ENCODE results near the gene ELAVL3.

ELAVL3 gene

GRCh38 chr19:11506101-11506555 is 25.3 kb upstream of the ELAVL3 start:
- Histone ChIP-seq H3K9me3 (replicated peaks in 1 of 11) (no peaks in the 10 kb centered on the region), H3K9ac (peak overlapping the region; percentile 82 to 94 (median 89); a peak in 21 of 22 replicates), H3K4me2 (peak overlapping the region; percentile 77 to 99 (median 91)), H3K4me3 (peak overlapping the region; percentile 76 to 97 (median 86)), H3K27ac (peak overlapping the region in 9 of 11 experiments; percentile 82 to 92 (median 89); a peak in 17 of 22 replicates), H3K27me3 (no peaks in the 10 kb centered on the region), H4K20me1 (peaks cover 0 to 7% (median 0%) of the 10 kb centered on the region in 11 experiments; a peak in 2 of 22 replicates), H3K4me1 (peaks cover 18 to 27% (median 22%) of the 10 kb centered on the region in 10 experiments), H3K36me3 (peaks cover 0 to 33% (median 8%) of the 10 kb centered on the region in 11 experiments; a peak in 16 of 22 replicates)
- TF ChIP-seq Cebpa-rat (IDR thresholded peaks at IDR 0.05), result no peak

- TF ChIP-seq Cebpa-rat (IDR thresholded peaks at IDR 0.05), result no peak
- Histone ChIP-seq H3K4me2 (peak within 1 kb of the TSS; percentile 88 to 99 (median 91)), H3K4me3 (peak within 1 kb of the TSS; percentile 76 to 97 (median 86)), H3K27me3 (no peaks in the 10 kb centered on the region), H3K27ac (peak within 1 kb of the TSS; percentile 78 to 92 (median 88)), H3K9me3 (replicated peaks in 1 of 11) (no peaks in the 10 kb centered on the region), H3K4me1 (peaks cover 18 to 27% (median 22%) of the 10 kb centered on the region in 10 experiments), H3K36me3 (peaks cover 0 to 33% (median 6%) of the 10 kb centered on the region in 11 experiments; a peak in 9 of 22 replicates), H4K20me1 (peaks cover 0 to 7% (median 0%) of the 10 kb centered on the region in 11 experiments; a peak in 2 of 22 replicates), H3K9ac (peak within 1 kb of the TSS; percentile 82 to 94 (median 89))
Observed at GRCh38 chr19:11505504-11506100, 24.8 kb upstream of the ELAVL3 start, which contains the start of gene ZNF653. Gene ZNF653, minus strand, starts transcription at chr19:11505839. Its CDS starts 53 bp downstream, at chr19:11505786.

- no peak for TF ChIP-seq Cebpa-rat (IDR thresholded peaks at IDR 0.05)
- Histone ChIP-seq H3K4me2 (peak overlapping the region; percentile 73 to 99 (median 91)), H4K20me1 (peaks cover 0 to 8% (median 0%) of the 10 kb centered on the region in 11 experiments; a peak in 3 of 22 replicates), H3K4me3 (peak overlapping the region; percentile 76 to 97 (median 86)), H3K9me3 (replicated peaks in 1 of 11) (no peaks in the 10 kb centered on the region), H3K27me3 (no peaks in the 10 kb centered on the region), H3K36me3 (peaks cover 0 to 28% (median 4%) of the 10 kb centered on the region in 11 experiments; a peak in 9 of 22 replicates), H3K9ac (peak overlapping the region; percentile 82 to 94 (median 89)), H3K27ac (peak overlapping the region; percentile 78 to 92 (median 88)), H3K4me1 (peaks cover 18 to 27% (median 22%) of the 10 kb centered on the region in 10 experiments)
Observed at GRCh38 chr19:11505032-11505503, 24.2 kb upstream of the ELAVL3 start.

GRCh38 chr19:11504502-11505031 is 23.7 kb upstream of the ELAVL3 start:
- Histone ChIP-seq H3K36me3 (peaks cover 0 to 27% (median 4%) of the 10 kb centered on the region in 11 experiments; a peak in 9 of 22 replicates), H3K4me1 (peaks cover 18 to 27% (median 22%) of the 10 kb centered on the region in 10 experiments), H3K9ac (peak overlapping the region; percentile 82 to 94 (median 89); a peak in 20 of 22 replicates), H3K27me3 (no peaks in the 10 kb centered on the region), H3K4me3 (peak overlapping the region; percentile 76 to 97 (median 86)), H3K4me2 (peak overlapping the region; percentile 73 to 99 (median 91)), H3K27ac (peak overlapping the region in 8 of 11 experiments; percentile 12 to 91 (median 87); a peak in 7 of 22 replicates), H4K20me1 (peaks cover 0 to 13% (median 0%) of the 10 kb centered on the region in 11 experiments; a peak in 4 of 22 replicates), H3K9me3 (replicated peaks in 1 of 11) (no peaks in the 10 kb centered on the region)
- no peak for TF ChIP-seq Cebpa-rat (IDR thresholded peaks at IDR 0.05)

GRCh38 chr19:11499890-11500420 is 19.1 kb upstream of the ELAVL3 start:
- Histone ChIP-seq H3K4me3 (no peak overlapping the region), H3K36me3 (peaks cover 10 to 46% (median 28%) of the 10 kb centered on the region in 11 experiments; a peak in 20 of 22 replicates), H4K20me1 (peaks cover 0 to 43% (median 7%) of the 10 kb centered on the region in 11 experiments; a peak in 7 of 22 replicates), H3K27ac (no peak overlapping the region), H3K9ac (no peak overlapping the region), H3K4me2 (no peak overlapping the region), H3K4me1 (peaks cover 7 to 9% (median 7%) of the 10 kb centered on the region in 10 experiments; a peak in 19 of 20 replicates), H3K27me3 (no peaks in the 10 kb centered on the region), H3K9me3 (replicated peaks in 1 of 11) (no peaks in the 10 kb centered on the region)
- TF ChIP-seq Cebpa-rat (IDR thresholded peaks at IDR 0.05), result no peak

GRCh38 chr19:11499220-11499726 is 18.4 kb upstream of the ELAVL3 start:
- Histone ChIP-seq H3K36me3 (peaks cover 16 to 52% (median 35%) of the 10 kb centered on the region in 11 experiments; a peak in 20 of 22 replicates), H3K4me2 (no peak overlapping the region), H3K4me3 (no peak overlapping the region), H3K9me3 (replicated peaks in 1 of 11) (no peaks in the 10 kb centered on the region), H4K20me1 (peaks cover 0 to 48% (median 0%) of the 10 kb centered on the region in 11 experiments; a peak in 7 of 22 replicates), H3K9ac (no peak overlapping the region), H3K27me3 (no peaks in the 10 kb centered on the region), H3K27ac (no peak overlapping the region), H3K4me1 (peaks cover under 1 to 2% (median under 1%) of the 10 kb centered on the region in 10 experiments; a peak in 13 of 20 replicates)
- no peak for TF ChIP-seq Cebpa-rat (IDR thresholded peaks at IDR 0.05)

- TF ChIP-seq Cebpa-rat (IDR thresholded peaks at IDR 0.05), result no peak
- Histone ChIP-seq H3K4me2 (no peak overlapping the region), H3K27me3 (no peaks in the 10 kb centered on the region), H3K36me3 (peaks cover 22 to 66% (median 52%) of the 10 kb centered on the region in 11 experiments), H4K20me1 (peaks cover 0 to 48% (median 0%) of the 10 kb centered on the region in 11 experiments; a peak in 6 of 22 replicates), H3K4me1 (no peaks in the 10 kb centered on the region), H3K4me3 (no peak overlapping the region), H3K9me3 (replicated peaks in 1 of 11) (no peaks in the 10 kb centered on the region), H3K9ac (no peak overlapping the region), H3K27ac (no peak overlapping the region)
Observed at GRCh38 chr19:11496391-11497163, 15.7 kb upstream of the ELAVL3 start.

- H3K27ac ChIP-seq, result no peak overlapping the region
- H3K9me3 ChIP-seq (replicated peaks in 1 of 11), result no peaks in the 10 kb centered on the region
- no peak overlapping the region for H3K4me2 ChIP-seq
- no peak for TF ChIP-seq Cebpa-rat (IDR thresholded peaks at IDR 0.05)
- no peak overlapping the region for H3K4me3 ChIP-seq
- no peak overlapping the region for H3K9ac ChIP-seq
- peaks cover 0 to 48% (median 0%) of the 10 kb centered on the region in 11 experiments; a peak in 6 of 22 replicates for H4K20me1 ChIP-seq
- H3K27me3 ChIP-seq, result no peaks in the 10 kb centered on the region
- H3K36me3 ChIP-seq, result peaks cover 26 to 70% (median 57%) of the 10 kb centered on the region in 11 experiments
- H3K4me1 ChIP-seq, result no peaks in the 10 kb centered on the region
Observed at GRCh38 chr19:11495885-11496284, 15.0 kb upstream of the ELAVL3 start.

Measured in BLaER1 treated with 17β-estradiol and CSF1 and Interleukin-3, amounts not matched to agents 10 nM and 100 nM (cell line).